ENCODE results near the gene MORN1. TPM values are rescaled to one million over a fixed set of nuclear protein-coding genes. Genes with fewer than 3 reads are reported as not detected.

Gene MORN1
- total RNA-seq, 1 donor from 2014 or later: 18.4 TPM

DNA sequence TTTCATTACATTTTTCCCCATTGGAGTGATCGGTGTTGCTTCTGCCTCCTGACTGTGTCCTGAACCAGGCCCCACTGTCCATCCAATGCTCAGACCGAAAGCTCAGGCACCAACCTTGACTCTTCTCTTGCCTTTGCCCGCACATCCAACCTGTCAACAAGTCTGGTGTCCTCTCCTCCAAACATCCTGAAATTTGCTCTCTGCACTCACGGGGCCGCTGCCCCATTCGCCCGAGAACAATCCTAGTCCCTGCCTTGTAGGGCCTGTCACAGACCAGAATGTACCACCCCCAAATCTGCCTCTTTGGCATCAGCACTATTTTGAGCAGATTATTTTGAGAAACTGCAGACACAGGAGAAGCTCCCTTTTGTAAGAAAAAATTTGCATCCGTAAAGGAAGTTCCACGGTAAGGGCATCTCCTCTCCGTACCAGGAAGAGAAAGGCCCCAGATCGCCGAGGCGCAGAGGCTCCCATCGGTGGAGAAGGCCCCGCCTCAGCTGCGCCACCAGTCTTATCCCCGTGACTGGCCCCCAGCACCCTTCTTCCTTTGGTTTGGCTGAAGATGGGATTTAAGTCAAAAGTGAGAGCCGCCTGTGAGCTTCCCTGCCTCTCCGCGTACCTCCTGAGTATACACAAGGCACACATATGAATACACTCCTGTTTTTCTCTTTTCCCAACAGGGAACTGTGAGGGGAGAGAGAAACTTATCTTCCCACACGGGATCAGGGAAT lies 7.1 kb downstream of the MORN1 start:
- intact Hi-C loops (cut with DNase I): loop anchor here (5.0 kb wide), 1 partner anchor 147 kb away; no protein-coding TSS in a partner anchor
- Histone ChIP-seq H3K4me3 (no peak overlapping the region), H3K36me3 (no peaks in the 10 kb centered on the region), H3K9me3 (no peaks in the 10 kb centered on the region), H3K27ac (no peak overlapping the region), H3K27me3 (no peaks in the 10 kb centered on the region), H3K4me1 (peaks cover 10 to 11% of the 10 kb centered on the region in 2 donors)
- TF ChIP-seq CTCF (IDR thresholded peaks at IDR 0.05): no peak
- DNase-seq (ENCODE audit: low spot score in 2 of 2): no peak

DNA sequence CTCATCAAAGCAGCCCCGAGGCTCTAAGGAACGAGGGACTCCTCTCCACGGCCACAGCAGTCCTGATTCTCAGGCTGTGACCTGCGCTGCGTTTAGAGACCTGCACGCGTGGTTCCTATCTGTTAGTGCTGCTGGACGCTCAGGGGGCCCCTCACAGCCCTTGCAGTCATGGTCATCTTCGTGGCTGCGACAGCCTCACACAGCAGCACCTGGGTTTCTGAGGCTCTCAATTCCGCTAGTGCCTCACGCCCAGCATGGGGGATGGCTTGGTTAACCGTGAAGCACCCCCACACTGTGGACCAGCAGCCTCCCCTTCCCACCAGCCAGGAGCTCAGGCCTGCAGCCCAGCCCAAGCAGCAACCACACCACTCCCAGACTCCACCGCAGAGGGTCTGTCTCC lies 7.8 kb downstream of the MORN1 start:
- TF ChIP-seq CTCF (IDR thresholded peaks at IDR 0.05): no peak
- Histone ChIP-seq H3K4me1 (peaks cover 10 to 11% of the 10 kb centered on the region in 2 donors), H3K27ac (no peak overlapping the region), H3K27me3 (no peaks in the 10 kb centered on the region), H3K36me3 (no peaks in the 10 kb centered on the region), H3K4me3 (no peak overlapping the region), H3K9me3 (no peaks in the 10 kb centered on the region)
- intact Hi-C loops (cut with DNase I): loop anchor here (2.0 to 5.0 kb wide), 2 partner anchors 53 to 146 kb away; no protein-coding TSS in a partner anchor
- no peak for DNase-seq (ENCODE audit: low spot score in 2 of 2)

DNA sequence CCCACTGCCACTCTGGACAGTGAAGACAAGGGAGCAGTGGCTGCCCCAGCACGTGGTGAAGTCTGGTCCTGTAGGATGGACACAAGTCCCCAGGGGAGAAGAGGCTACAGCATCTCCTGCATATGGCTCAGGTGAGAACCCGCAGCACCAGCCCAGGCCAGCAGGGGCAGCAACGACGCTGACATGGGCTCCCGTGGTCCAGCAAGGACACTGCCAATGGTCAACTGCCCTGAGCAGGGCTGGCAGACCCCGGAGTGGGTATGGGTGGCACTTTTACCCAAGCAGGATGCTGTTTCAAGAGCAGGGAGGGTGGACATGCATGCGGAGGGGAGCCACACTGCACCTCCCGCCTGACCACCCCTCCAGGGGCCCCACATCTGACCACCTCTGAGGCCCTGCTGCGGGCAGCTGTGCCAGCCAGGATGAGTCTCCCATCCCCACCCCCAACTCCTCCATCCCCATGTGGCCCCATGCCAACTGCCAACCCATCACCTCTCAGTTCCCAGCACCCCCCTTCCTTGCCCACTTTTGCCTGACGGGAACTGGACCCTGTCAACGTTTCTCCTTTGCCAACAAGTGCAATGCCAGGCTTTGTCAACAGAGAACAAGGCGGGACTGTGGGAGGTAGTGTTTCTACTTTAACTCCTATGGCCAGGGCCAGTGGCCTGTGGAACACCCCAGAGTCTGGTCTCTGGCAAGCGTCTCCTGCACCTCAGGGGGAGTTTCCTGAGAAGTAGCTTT lies 8.6 kb downstream of the MORN1 start:
- Histone ChIP-seq H3K9me3 (no peaks in the 10 kb centered on the region), H3K27ac (no peak overlapping the region), H3K36me3 (no peaks in the 10 kb centered on the region), H3K27me3 (no peaks in the 10 kb centered on the region), H3K4me3 (no peak overlapping the region), H3K4me1 (peaks cover 10 to 11% of the 10 kb centered on the region in 2 donors)
- intact Hi-C loops (cut with DNase I): loop anchor here (2.0 to 5.0 kb wide), 2 partner anchors 52 to 145 kb away; no protein-coding TSS in a partner anchor
- TF ChIP-seq CTCF (IDR thresholded peaks at IDR 0.05): peak in 2 of 3 experiments; percentile 33
- no peak for DNase-seq (ENCODE audit: low spot score in 2 of 2)

GRCh38 chr1:2381741-2382620 lies 9.4 kb downstream of the MORN1 start:
- Histone ChIP-seq H3K27me3 (no peaks in the 10 kb centered on the region), H3K36me3 (no peaks in the 10 kb centered on the region), H3K4me1 (peaks cover 10 to 11% of the 10 kb centered on the region in 2 donors), H3K27ac (peak overlapping the region; percentile 32 to 51), H3K4me3 (no peak overlapping the region), H3K9me3 (no peaks in the 10 kb centered on the region)
- intact Hi-C loops (cut with DNase I): loop anchor here (1.0 to 5.0 kb wide), 5 partner anchors 9 to 187 kb away; partner anchors contain the start of genes MORN1 and RER1
- peak; percentile 29 to 91 for DNase-seq (ENCODE audit: low spot score in 2 of 2)
- TF ChIP-seq CTCF (IDR thresholded peaks at IDR 0.05): peak; percentile 96 to 99 (median 99)
